WI38 (cell line): ENCODE data around the gene SEC14L5.

Source experiments
- H3K4me3 ChIP-seq: 2 replicates; pipeline ENCODE4 v1.5.1; 2011; ENCODE audit warnings: low read depth, mild to moderate bottlenecking, control low read depth, low read length
- CTCF ChIP-seq: IDR thresholded peaks from 2 replicates; pipeline ENCODE4 v1.5.1; 2012; ENCODE audit warnings: low read depth, mild to moderate bottlenecking, control low read depth, low read length

The SEC14L5 gene

GRCh38 chr16:5002699-5003143 lies 44.6 kb downstream of the SEC14L5 start:
- no peak overlapping the region for H3K4me3 ChIP-seq
- TF ChIP-seq CTCF, result no peak

GRCh38 chr16:5003211-5003610 lies 45.1 kb downstream of the SEC14L5 start:
- H3K4me3 ChIP-seq, result no peak overlapping the region
- TF ChIP-seq CTCF, result no peak

- H3K4me3 ChIP-seq, result no peak overlapping the region
- no peak for TF ChIP-seq CTCF
These were observed 45.7 kb downstream of the SEC14L5 start for GRCh38 chr16:5003828-5004227.

- no peak overlapping the region for H3K4me3 ChIP-seq
- TF ChIP-seq CTCF, result no peak
These were observed 46.2 kb downstream of the SEC14L5 start for GRCh38 chr16:5004311-5004710.

GRCh38 chr16:5005916-5006315 lies 47.8 kb downstream of the SEC14L5 start:
- no peak for TF ChIP-seq CTCF
- H3K4me3 ChIP-seq, result no peak overlapping the region

- TF ChIP-seq CTCF, result no peak
- H3K4me3 ChIP-seq, result no peak overlapping the region
These were observed 48.4 kb downstream of the SEC14L5 start for GRCh38 chr16:5006348-5007193.

GRCh38 chr16:5007256-5007655 lies 49.1 kb downstream of the SEC14L5 start:
- no peak for TF ChIP-seq CTCF
- H3K4me3 ChIP-seq, result no peak overlapping the region
